ENCODE measurements around the gene MRPL55.

MRPL55 gene

GRCh38 chr1:228058172-228058948, 50.7 kb downstream of the MRPL55 start:
- no peak overlapping the region for H3K27ac ChIP-seq
- H3K27me3 ChIP-seq, result peaks cover 96% of the 10 kb centered on the region
- peak overlapping the region; percentile 49 to 59 for H3K4me3 ChIP-seq (ENCODE audit: low read depth in 1 of 2, low read length in 1 of 2)
- H3K4me1 ChIP-seq (ENCODE audit: control insufficient read depth in 1 of 2, insufficient read depth in 1 of 2, low read depth in 1 of 2, low read length in 1 of 2), result peaks cover 14 to 23% of the 10 kb centered on the region in 2 experiments
- no peaks in the 10 kb centered on the region for H3K36me3 ChIP-seq
- H3K9me3 ChIP-seq, result no peaks in the 10 kb centered on the region
- no peak for TF ChIP-seq CTCF (IDR thresholded peaks at IDR 0.05)

All from neutrophil (primary cell).